Central memory CD8-positive, alpha-beta T cell (primary cell): ENCODE measurements around the gene RASL10B.

Source experiments
- ATAC-seq: fragments of 150-1000 bp; cut with Tn5 transposase; replicated peaks from 2 replicates; pipeline ENCODE4 v1.10.0; 2022; ENCODE audit warnings: mild to moderate bottlenecking, moderate FRiP score, moderate number of reproducible peaks; ENCODE audit not compliant: poor library complexity, severe bottlenecking; ENCODE audit errors: extremely low read depth
- DNase-seq, 2 donors: peaks; one replicate each; pipeline ENCODE4 v3.0.0; 2021; ENCODE audit warnings: low spot score in 2 of 2
- H3K27ac Mint-ChIP-seq: one replicate; pipeline ENCODE4 v1.8.0; 2022; ENCODE audit warnings: low read depth, mild to moderate bottlenecking, moderate library complexity, mixed read lengths
- H3K27me3 Mint-ChIP-seq: one replicate; pipeline ENCODE4 v1.8.0; 2022; ENCODE audit warnings: mixed read lengths
- H3K36me3 Mint-ChIP-seq: one replicate; pipeline ENCODE4 v1.8.0; 2022; ENCODE audit warnings: mild to moderate bottlenecking, moderate library complexity, mixed read lengths; ENCODE audit not compliant: insufficient read depth
- H3K4me1 Mint-ChIP-seq: one replicate; pipeline ENCODE4 v1.8.0; 2022; ENCODE audit warnings: mixed read lengths
- H3K4me3 Mint-ChIP-seq: one replicate; pipeline ENCODE4 v1.8.0; 2022; ENCODE audit warnings: mild to moderate bottlenecking, moderate library complexity, mixed read lengths
- H3K9me3 Mint-ChIP-seq: one replicate; pipeline ENCODE4 v1.8.0; 2022; ENCODE audit warnings: mixed read lengths

Gene RASL10B

DNA sequence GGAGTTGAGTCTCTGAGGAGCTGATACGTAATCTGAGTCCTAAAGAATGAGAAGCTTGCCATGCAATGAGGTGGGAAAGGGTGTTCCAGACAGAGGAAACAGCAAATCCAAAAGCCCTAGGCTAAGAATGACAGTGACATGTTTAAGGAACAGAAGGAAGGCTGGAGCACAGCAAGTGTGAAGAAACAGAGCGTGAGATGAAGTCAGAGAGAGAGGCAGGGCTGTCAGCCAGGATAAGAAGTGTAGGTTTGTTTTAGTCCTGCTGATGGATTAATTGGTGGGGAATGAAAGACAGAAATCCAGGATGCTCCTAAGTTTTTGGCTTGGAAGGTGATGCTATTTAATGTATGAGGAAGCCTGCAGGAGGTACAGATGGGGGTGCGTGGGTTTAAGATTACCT is 49.5 kb downstream of the RASL10B start:
- DNase-seq (no peak), ATAC-seq (no peak)
- Mint-ChIP-seq H3K27ac (no peak overlapping the region), H3K27me3 (peaks cover 47% of the 10 kb centered on the region), H3K36me3 (peaks cover 2% of the 10 kb centered on the region), H3K9me3 (no peaks in the 10 kb centered on the region), H3K4me1 (no peaks in the 10 kb centered on the region), H3K4me3 (no peak overlapping the region)

DNA sequence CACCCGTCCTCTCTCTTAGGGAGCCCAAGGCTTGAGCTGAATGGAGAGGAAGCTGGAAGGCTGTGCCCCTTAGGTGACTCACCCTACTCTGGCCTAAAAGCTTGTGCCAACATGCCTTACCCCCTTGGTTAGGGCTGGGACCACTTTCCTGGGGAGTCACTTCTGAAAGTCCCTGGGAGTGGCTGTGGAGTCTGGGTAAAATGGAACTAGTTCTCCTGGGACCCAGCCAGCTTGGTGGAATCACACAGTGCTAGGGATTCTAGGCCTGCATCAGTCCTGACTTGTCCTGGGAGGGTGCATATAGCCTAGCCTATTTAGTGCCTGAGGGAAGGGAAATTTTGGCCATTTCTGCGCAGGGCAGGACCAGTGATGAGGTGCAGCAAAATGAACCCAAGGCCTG is 53.5 kb downstream of the RASL10B start:
- no peaks in the 10 kb centered on the region for H3K4me1 Mint-ChIP-seq
- H3K36me3 Mint-ChIP-seq: peaks cover 2% of the 10 kb centered on the region
- no peak overlapping the region for H3K4me3 Mint-ChIP-seq
- ATAC-seq: no peak
- peaks cover 25% of the 10 kb centered on the region for H3K27me3 Mint-ChIP-seq
- H3K9me3 Mint-ChIP-seq: no peaks in the 10 kb centered on the region
- no peak overlapping the region for H3K27ac Mint-ChIP-seq
- no peak for DNase-seq

DNA sequence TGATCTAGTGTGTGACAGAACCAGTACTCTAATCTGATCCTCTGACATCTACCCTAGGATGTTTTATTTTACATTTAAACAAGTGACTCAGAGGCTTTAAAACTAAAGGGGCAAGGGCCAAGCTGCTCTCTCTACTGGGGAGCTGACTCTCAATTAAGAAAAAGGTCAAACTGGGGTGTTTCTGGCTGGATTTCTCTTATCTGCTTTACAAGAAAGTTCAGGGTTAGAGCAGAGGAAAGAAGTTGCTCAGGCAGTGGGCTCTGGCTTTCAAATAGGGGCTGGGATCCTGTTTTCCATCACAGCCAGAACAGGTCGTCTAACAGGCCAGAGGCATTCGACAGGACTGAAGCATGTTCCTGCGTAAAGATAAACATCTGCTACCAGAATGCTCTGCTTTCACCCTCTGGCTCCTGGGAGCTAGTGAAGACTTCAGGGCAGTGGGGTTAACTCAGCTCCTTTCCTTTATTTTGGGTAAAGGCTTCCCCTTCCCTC is 55.5 kb downstream of the RASL10B start:
- ATAC-seq: no peak
- Mint-ChIP-seq H3K27ac (no peak overlapping the region), H3K27me3 (peaks cover 18% of the 10 kb centered on the region), H3K4me1 (no peaks in the 10 kb centered on the region), H3K4me3 (no peak overlapping the region), H3K36me3 (peaks cover 2% of the 10 kb centered on the region), H3K9me3 (no peaks in the 10 kb centered on the region)
- no peak for DNase-seq

DNA sequence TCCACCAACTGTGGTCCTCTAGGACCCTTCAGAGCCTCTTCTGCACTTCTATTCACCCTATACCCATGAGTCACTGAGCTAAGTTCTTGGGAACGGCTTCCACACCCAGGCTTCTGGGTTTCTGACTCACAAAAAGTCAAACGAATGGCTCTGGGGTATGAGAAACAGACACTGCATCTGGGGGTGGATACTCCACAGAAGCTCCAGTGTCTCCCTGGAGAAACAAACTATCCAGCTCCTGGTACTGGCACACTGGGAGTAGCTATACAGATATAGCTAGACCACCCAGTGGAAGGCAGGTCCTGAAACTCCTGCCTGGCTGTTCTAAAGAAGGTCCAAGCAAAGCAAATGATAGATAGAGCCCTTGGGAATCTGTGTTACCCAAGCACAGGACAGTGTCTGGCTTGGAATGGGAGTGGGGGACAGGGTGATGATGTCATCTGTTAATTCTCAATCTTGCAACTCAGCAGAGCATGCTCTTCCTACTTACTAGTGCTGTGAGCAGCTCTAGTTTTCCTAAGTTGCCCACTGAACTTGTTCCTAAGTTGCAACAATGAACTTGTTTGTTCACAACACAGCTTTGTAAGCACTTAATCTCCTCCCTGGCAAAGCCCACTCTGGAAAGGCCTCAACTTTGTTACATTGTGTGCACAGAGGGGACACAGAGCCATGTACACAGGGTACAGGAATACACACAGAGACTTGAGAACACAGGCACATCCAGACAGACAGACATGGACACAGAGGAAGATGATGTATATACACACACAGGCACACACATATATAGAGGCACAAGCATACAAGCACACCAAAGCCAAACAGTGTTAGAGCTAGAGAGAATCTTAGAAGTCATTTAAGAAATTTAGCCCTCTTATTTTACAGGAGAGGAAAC is 57.3 kb downstream of the RASL10B start:
- Mint-ChIP-seq H3K4me1 (no peaks in the 10 kb centered on the region), H3K9me3 (no peaks in the 10 kb centered on the region), H3K36me3 (peaks cover 2% of the 10 kb centered on the region), H3K27ac (no peak overlapping the region), H3K27me3 (peaks cover 27% of the 10 kb centered on the region), H3K4me3 (no peak overlapping the region)
- ATAC-seq: no peak
- DNase-seq: no peak

DNA sequence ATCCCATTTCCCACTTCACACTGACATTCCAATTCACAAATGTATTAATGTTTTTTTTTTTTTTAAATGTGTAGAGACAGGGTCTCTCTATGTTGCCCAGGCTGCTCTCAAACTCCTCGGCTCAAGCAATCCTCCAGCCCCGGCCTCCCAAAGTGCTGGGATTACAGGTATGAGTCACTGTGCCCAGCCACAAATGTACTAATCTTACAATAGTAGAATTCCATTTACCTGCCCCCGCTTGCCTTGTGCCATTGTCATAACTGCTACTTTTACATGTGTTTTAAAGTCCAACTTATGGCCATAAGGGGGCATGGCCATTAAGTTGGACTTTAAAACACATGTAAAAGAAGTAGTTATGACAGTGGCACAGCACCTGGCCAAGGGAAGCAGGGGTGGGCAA is 59.4 kb downstream of the RASL10B start:
- Mint-ChIP-seq H3K36me3 (no peaks in the 10 kb centered on the region), H3K4me1 (peaks cover 4% of the 10 kb centered on the region), H3K9me3 (no peaks in the 10 kb centered on the region), H3K4me3 (no peak overlapping the region), H3K27me3 (peaks cover 42% of the 10 kb centered on the region), H3K27ac (no peak overlapping the region)
- no peak for DNase-seq
- no peak for ATAC-seq

DNA sequence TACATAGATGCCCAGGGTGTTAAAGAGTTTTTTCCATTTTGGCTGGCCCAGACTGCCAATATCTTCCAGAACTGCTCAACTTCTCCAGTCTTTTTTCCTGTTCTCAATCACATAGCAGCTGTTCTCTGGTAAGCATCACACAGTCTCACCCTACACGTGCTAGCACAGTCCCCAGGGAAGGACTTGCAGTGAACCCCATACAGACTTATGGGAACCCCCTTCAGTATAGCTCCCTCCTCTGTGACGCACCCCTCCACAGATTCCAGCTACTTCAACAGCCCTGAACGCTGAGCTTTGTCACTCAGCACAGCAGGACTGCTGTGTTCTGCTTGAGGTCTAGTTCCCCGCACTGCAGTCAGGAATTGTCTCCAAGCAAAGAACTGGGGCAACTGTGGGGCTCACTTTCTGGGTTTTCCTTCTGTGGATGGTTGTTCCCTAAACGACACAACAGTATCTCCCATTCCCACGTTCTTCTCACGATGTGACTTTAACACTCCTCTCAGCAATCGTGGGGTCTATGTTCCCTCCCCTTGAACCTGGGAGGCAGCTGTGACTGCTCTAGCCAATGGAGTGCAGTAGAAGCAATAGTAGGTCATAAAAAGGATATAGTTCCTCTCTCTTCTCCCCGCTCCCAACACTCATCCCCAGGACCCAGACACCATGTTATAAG is 60.4 kb downstream of the RASL10B start:
- H3K27me3 Mint-ChIP-seq: peaks cover 47% of the 10 kb centered on the region

More for the DNA sequence above, 60.4 kb downstream of the RASL10B start:
- no peak overlapping the region for H3K27ac Mint-ChIP-seq
- no peaks in the 10 kb centered on the region for H3K9me3 Mint-ChIP-seq
- peaks cover 7% of the 10 kb centered on the region for H3K4me1 Mint-ChIP-seq
- H3K4me3 Mint-ChIP-seq: no peak overlapping the region
- no peaks in the 10 kb centered on the region for H3K36me3 Mint-ChIP-seq
- DNase-seq (no peak), ATAC-seq (no peak)
